Tibial nerve (tissue), 3 donors: ENCODE measurements around the gene NASP.

Experiments used
- CTCF ChIP-seq, 5 experiments: fragments of 200-600 bp in 3 of 5; fragments of 450-650 bp in 2 of 5; sonication (generic) in 3 of 5; IDR thresholded peaks; one replicate each; pipeline ENCODE4 v1.5.1; 2016 to 2019; ENCODE audit warnings: antibody characterized with exemption in 5 of 5, mild to moderate bottlenecking in 3 of 5, moderate library complexity in 2 of 5
- POLR2A ChIP-seq, 2 donors: fragments of 450-650 bp; IDR thresholded peaks; one replicate each; pipeline ENCODE4 v1.6.1; 2017; ENCODE audit warnings: antibody characterized with exemption in 2 of 2, mild to moderate bottlenecking in 2 of 2, moderate library complexity in 2 of 2

DNA sequence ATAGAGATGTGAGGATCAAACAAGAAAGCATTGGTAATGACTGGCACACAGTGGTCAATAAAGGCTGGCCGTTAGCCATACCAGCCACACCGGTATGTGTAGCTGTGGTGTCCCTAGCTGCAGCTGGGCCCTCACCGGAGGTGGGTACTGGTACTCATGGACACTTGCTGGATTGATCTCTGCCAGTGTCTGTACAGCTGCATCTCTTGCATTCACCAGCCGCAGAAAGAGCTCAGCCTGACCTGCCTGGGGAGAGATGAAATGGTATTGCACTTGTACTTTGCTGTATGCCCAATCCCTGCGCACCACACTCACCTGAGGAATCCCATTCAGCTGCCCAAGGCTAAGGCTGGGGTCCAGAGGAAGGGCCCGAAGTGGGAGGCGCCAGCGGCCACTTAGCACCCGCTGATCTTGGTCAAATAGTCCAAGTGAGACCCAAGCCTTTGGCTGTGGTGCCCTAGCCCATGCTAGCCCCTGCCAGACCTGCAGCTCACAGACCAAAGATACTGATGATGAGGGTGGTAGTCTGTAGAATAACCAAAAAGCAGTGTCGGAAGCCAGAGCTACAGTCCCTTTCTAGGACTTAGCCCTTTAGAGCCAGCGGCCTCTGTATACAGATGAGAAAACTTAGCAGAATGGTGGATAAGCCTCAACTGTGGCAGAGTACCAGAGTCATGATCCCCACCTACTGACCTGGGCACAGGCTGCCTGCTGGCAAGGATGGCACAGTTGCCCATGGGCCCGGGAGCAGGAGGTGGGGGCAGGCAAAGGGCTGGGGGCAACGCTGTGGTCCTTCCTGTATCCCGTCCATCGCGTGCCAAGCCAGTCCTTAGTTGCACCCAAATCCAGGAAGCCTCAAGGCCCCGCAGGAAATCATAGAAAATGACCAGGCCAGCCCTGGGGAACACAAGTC lies 37.0 kb downstream of the NASP start:
- TF ChIP-seq CTCF (IDR thresholded peaks at IDR 0.05) (no peak), POLR2A (IDR thresholded peaks at IDR 0.05) (no peak)
